Caco-2 (cell line): Measurements from ENCODE around the gene BTBD9. TPM values are rescaled to one million over a fixed set of nuclear protein-coding genes. Genes with fewer than 3 reads are reported as not detected.

ENCODE experiments used
- BruUV-seq: library from RNA; stranded (reverse); fragments of 400-500 nt; replicated peaks from 2 replicates; lab custom pipeline; 2021; lab: Mats Ljungman, UMichigan
- CTCF ChIA-PET: fragments of 300-600 bp; sonication (Branson Sonifier 250); formaldehyde crosslinking; loops from one replicate; lab custom pipeline; 2022; ENCODE audit warnings: antibody characterized with exemption; lab: Charles Lee
- POLR2A ChIA-PET: fragments of 300-600 bp; sonication (Branson Sonifier 250); formaldehyde crosslinking; loops from one replicate; lab custom pipeline; 2022; ENCODE audit warnings: antibody characterized with exemption; lab: Charles Lee
- DNase-seq, 2 experiments: peaks; one replicate each; pipeline versions ENCODE4 v3.0.0 to v3.0.0-alpha.2; 2020 to 2022
- H3K27me3 ChIP-seq: replicated peaks from 2 replicates; pipeline ENCODE4 v1.6.0; 2011; ENCODE audit warnings: low read length; ENCODE audit not compliant: control insufficient read depth, insufficient read depth
- H3K36me3 ChIP-seq: 2 replicates; pipeline ENCODE4 v1.5.1; 2011; ENCODE audit warnings: low read length; ENCODE audit not compliant: control insufficient read depth, insufficient read depth
- H3K4me1 ChIP-seq: fragments of 250-450 bp; sonication (Bioruptor Pico); 2 replicates; pipeline ENCODE4 v1.5.1; 2020; ENCODE audit warnings: mild to moderate bottlenecking
- H3K4me3 ChIP-seq: 2 replicates; pipeline ENCODE4 v1.5.1; 2011; ENCODE audit warnings: low read depth, mild to moderate bottlenecking, control low read depth, low read length
- H3K9me3 ChIP-seq: fragments of 250-450 bp; sonication (Bioruptor Pico); 2 replicates; pipeline ENCODE4 v1.5.1; 2020; ENCODE audit warnings: mild to moderate bottlenecking, moderate library complexity
- H3K27ac Mint-ChIP-seq: one replicate; pipeline ENCODE4 v1.8.0; 2022; ENCODE audit warnings: mixed read lengths; ENCODE audit not compliant: unreplicated experiment
- H3K27me3 Mint-ChIP-seq: one replicate; pipeline ENCODE4 v1.8.0; 2022; ENCODE audit warnings: mixed read lengths; ENCODE audit not compliant: insufficient read depth, unreplicated experiment
- H3K36me3 Mint-ChIP-seq: one replicate; pipeline ENCODE4 v1.8.0; 2022; ENCODE audit warnings: mild to moderate bottlenecking, mixed read lengths; ENCODE audit not compliant: insufficient read depth, unreplicated experiment
- H3K4me1 Mint-ChIP-seq: one replicate; pipeline ENCODE4 v1.8.0; 2022; ENCODE audit warnings: low read depth, mixed read lengths; ENCODE audit not compliant: unreplicated experiment
- H3K4me3 Mint-ChIP-seq: one replicate; pipeline ENCODE4 v1.8.0; 2022; ENCODE audit warnings: mild to moderate bottlenecking, moderate library complexity, mixed read lengths; ENCODE audit not compliant: unreplicated experiment
- H3K9me3 Mint-ChIP-seq: one replicate; pipeline ENCODE4 v1.8.0; 2022; ENCODE audit warnings: mixed read lengths; ENCODE audit not compliant: unreplicated experiment
- intact Hi-C: fragments of 100-400 bp; cut with micrococcal nuclease; formaldehyde crosslinking; loops from one replicate; pipeline ENCODE4 v1.10.0; 2022; ENCODE audit not compliant: unreplicated experiment
- total RNA-seq: library from RNA; stranded (reverse); gene quantifications from 2 replicates; pipeline ENCODE4 v1.2.3, GENCODE V29; 2022
- TF ChIP-seq, protein P1 (sequence below), 2 experiments: fragments of 200-600 bp in 1 of 2; IDR thresholded peaks; 1 replicate in 1 of 2; 2 replicates in 1 of 2; pipeline versions ENCODE4 v1.5.1 to v1.8.0; 2011 to 2022; ENCODE audit warnings: antibody characterized with exemption in 1 of 2, control low read depth in 1 of 2, inconsistent platforms in 1 of 2, low read depth in 1 of 2, low read length in 1 of 2, mild to moderate bottlenecking in 1 of 2, moderate library complexity in 1 of 2; ENCODE audit not compliant: insufficient read depth in 1 of 2, severe bottlenecking in 1 of 2, unreplicated experiment in 1 of 2

Gene BTBD9
- total RNA-seq, 1 experiment from 2014 or later = 19.6 TPM

- H3K4me1 ChIP-seq = no peaks in the 10 kb centered on the region
- H3K27me3 ChIP-seq = no peaks in the 10 kb centered on the region
- DNase-seq = no peak
- Mint-ChIP-seq H3K4me1 (no peaks in the 10 kb centered on the region), H3K4me3 (no peak overlapping the region), H3K36me3 (no peaks in the 10 kb centered on the region), H3K27ac (no peak overlapping the region), H3K27me3 (no peaks in the 10 kb centered on the region), H3K9me3 (peaks cover 5% of the 10 kb centered on the region)
- intact Hi-C loops = no loop called here
- H3K9me3 ChIP-seq = no peaks in the 10 kb centered on the region
- TF ChIP-seq, protein P1, sequence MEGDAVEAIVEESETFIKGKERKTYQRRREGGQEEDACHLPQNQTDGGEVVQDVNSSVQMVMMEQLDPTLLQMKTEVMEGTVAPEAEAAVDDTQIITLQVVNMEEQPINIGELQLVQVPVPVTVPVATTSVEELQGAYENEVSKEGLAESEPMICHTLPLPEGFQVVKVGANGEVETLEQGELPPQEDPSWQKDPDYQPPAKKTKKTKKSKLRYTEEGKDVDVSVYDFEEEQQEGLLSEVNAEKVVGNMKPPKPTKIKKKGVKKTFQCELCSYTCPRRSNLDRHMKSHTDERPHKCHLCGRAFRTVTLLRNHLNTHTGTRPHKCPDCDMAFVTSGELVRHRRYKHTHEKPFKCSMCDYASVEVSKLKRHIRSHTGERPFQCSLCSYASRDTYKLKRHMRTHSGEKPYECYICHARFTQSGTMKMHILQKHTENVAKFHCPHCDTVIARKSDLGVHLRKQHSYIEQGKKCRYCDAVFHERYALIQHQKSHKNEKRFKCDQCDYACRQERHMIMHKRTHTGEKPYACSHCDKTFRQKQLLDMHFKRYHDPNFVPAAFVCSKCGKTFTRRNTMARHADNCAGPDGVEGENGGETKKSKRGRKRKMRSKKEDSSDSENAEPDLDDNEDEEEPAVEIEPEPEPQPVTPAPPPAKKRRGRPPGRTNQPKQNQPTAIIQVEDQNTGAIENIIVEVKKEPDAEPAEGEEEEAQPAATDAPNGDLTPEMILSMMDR (IDR thresholded peaks at IDR 0.05; ENCODE audit: insufficient read depth in 1 of 2, low read depth in 1 of 2, low read length in 1 of 2, severe bottlenecking in 1 of 2, unreplicated experiment in 1 of 2) = no peak
- BruUV-seq = no TSS peak
- no peak overlapping the region for H3K4me3 ChIP-seq
- ChIA-PET CTCF (no interaction called here), POLR2A (no interaction called here)
- no peaks in the 10 kb centered on the region for H3K36me3 ChIP-seq
Measured at GRCh38 chr6:38339914-38340313, 299.8 kb downstream of the BTBD9 start.

- Mint-ChIP-seq H3K36me3 (peaks cover 6% of the 10 kb centered on the region), H3K27ac (peak overlapping the region; percentile 62)
Measured at GRCh38 chr6:38337819-38338465, 301.8 kb downstream of the BTBD9 start.

DNA sequence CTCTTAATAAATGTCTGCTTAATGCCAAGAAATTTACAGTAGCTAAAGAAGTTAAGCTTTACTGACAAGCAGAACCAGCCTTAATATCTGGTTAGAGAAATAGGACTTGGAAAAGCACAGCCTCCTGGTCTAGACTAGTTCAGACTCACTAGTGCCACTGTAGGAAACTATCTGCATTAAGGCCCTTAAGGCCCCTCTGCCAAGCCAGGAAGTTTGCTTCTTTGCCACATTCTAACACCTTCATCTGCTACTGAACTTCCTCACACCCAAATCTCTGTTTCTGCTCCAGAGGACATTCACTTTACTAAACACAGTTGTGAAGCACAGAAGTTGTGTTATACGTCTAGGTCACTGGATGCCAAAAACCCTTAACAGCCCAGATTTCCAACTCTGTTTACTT, 302.8 kb downstream of the BTBD9 start:
- Histone ChIP-seq H3K4me3 (no peak overlapping the region), H3K4me1 (no peaks in the 10 kb centered on the region), H3K27me3 (no peaks in the 10 kb centered on the region), H3K36me3 (no peaks in the 10 kb centered on the region), H3K9me3 (no peaks in the 10 kb centered on the region)
- no peak overlapping the region for H3K4me3 Mint-ChIP-seq
- CTCF ChIA-PET = no interaction called here
- peak overlapping the region; percentile 38 for H3K27ac Mint-ChIP-seq
- POLR2A ChIA-PET = no interaction called here
- H3K36me3 Mint-ChIP-seq = peaks cover 6% of the 10 kb centered on the region
- no peak for DNase-seq
- intact Hi-C loops = no loop called here
- no peaks in the 10 kb centered on the region for H3K4me1 Mint-ChIP-seq
- TF ChIP-seq, protein P1 (IDR thresholded peaks at IDR 0.05; ENCODE audit: insufficient read depth in 1 of 2, low read depth in 1 of 2, low read length in 1 of 2, severe bottlenecking in 1 of 2, unreplicated experiment in 1 of 2) = no peak
- BruUV-seq = no TSS peak
- H3K27me3 Mint-ChIP-seq = no peaks in the 10 kb centered on the region
- peaks cover 22% of the 10 kb centered on the region for H3K9me3 Mint-ChIP-seq

More at GRCh38 chr6:38337819-38338465, 301.8 kb downstream of the BTBD9 start:
- intact Hi-C loops = no loop called here
- Mint-ChIP-seq H3K9me3 (peaks cover 20% of the 10 kb centered on the region), H3K27me3 (no peaks in the 10 kb centered on the region), H3K4me1 (no peaks in the 10 kb centered on the region), H3K4me3 (no peak overlapping the region)
- peak in 1 of 2 experiments; percentile 37 for DNase-seq
- TF ChIP-seq, protein P1 (IDR thresholded peaks at IDR 0.05; ENCODE audit: insufficient read depth in 1 of 2, low read depth in 1 of 2, low read length in 1 of 2, severe bottlenecking in 1 of 2, unreplicated experiment in 1 of 2) = no peak
- no TSS peak for BruUV-seq
- Histone ChIP-seq H3K27me3 (no peaks in the 10 kb centered on the region), H3K36me3 (no peaks in the 10 kb centered on the region), H3K4me3 (no peak overlapping the region), H3K4me1 (no peaks in the 10 kb centered on the region), H3K9me3 (no peaks in the 10 kb centered on the region)
- ChIA-PET CTCF (no interaction called here), POLR2A (no interaction called here)
